GM12878 (cell line): ENCODE measurements around the gene SEPHS2. TPM values are rescaled to one million over a fixed set of nuclear protein-coding genes. Genes with fewer than 3 reads are reported as not detected.

Experiments used
- ATAC-seq: fragments of 200-7000 bp; cut with Tn5 transposase; 3 replicates; pipeline ENCODE4 v1.9.1; 2020; ENCODE audit warnings: mild to moderate bottlenecking, moderate library complexity
- BruUV-seq: library from RNA; stranded (reverse); fragments of 400-500 nt; replicated peaks from 2 replicates; lab custom pipeline; 2021; lab: Mats Ljungman, UMichigan
- CTCF ChIA-PET: fragments of 300-600 bp; sonication (Branson Sonifier 250); formaldehyde crosslinking; extraction: SDS; loops from one replicate; lab custom pipeline; 2021; ENCODE audit warnings: inconsistent platforms; lab: Yijun Ruan, JAX
- POLR2A ChIA-PET: fragments of 350-600 bp; formaldehyde crosslinking; extraction: SDS; loops from one replicate; lab custom pipeline; 2021; ENCODE audit warnings: inconsistent platforms; lab: Charles Lee
- RAD21 ChIA-PET: fragments of 300-600 bp; sonication (Branson Sonifier 250); formaldehyde crosslinking; loops from one replicate; lab custom pipeline; 2023; ENCODE audit warnings: antibody characterized with exemption; ENCODE audit not compliant: unreplicated experiment; lab: Charles Lee
- SMC1A ChIA-PET: fragments of 300-600 bp; sonication (Branson Sonifier 250); formaldehyde crosslinking; loops from one replicate; lab custom pipeline; 2023; ENCODE audit not compliant: unreplicated experiment, uncharacterized antibody; lab: Charles Lee
- DNase-seq: peaks from one replicate; pipeline ENCODE4 v3.0.0-alpha.2; 2011; ENCODE audit warnings: low read depth, low spot score
- FAIRE-seq: peaks from 3 replicates; lab custom pipeline; 2011; peaks lifted over from hg19 to GRCh38; lab: Jason Lieb, UNC
- H2AFZ ChIP-seq: 2 replicates; pipeline ENCODE4 v1.6.0; 2011; ENCODE audit warnings: low read depth, low read length, control low read depth; ENCODE audit not compliant: control insufficient read depth
- H3K27ac ChIP-seq: 2 replicates; pipeline ENCODE4 v1.5.1; 2011; ENCODE audit warnings: control low read depth; ENCODE audit not compliant: control insufficient read depth, insufficient read depth
- H3K27me3 ChIP-seq, 2 experiments: replicated peaks in 1 of 2; 2 replicates each; pipeline versions ENCODE4 v1.6.0 to v1.6.1; 2011; ENCODE audit warnings: low read length in 1 of 2; ENCODE audit not compliant: control insufficient read depth in 2 of 2, insufficient read depth in 2 of 2
- H3K36me3 ChIP-seq, 2 experiments: 2 replicates each; pipeline ENCODE4 v1.5.1; 2011; ENCODE audit warnings: low read length in 1 of 2; ENCODE audit not compliant: control insufficient read depth in 2 of 2, insufficient read depth in 2 of 2
- H3K4me1 ChIP-seq: 2 replicates; pipeline ENCODE4 v1.6.1; 2011; ENCODE audit warnings: mild to moderate bottlenecking, low read length, moderate library complexity, mixed read lengths; ENCODE audit not compliant: control insufficient read depth, insufficient read depth
- H3K4me2 ChIP-seq: 2 replicates; pipeline ENCODE4 v1.6.0; 2011; ENCODE audit warnings: control low read depth; ENCODE audit not compliant: control insufficient read depth, insufficient read depth
- H3K4me3 ChIP-seq: fragments of 200-600 bp; sonication (generic); 2 replicates; pipeline ENCODE4 v1.5.1; 2016
- H3K79me2 ChIP-seq: 2 replicates; pipeline ENCODE4 v1.6.0; 2011; ENCODE audit warnings: low read length; ENCODE audit not compliant: control insufficient read depth, insufficient read depth
- H3K9ac ChIP-seq: 2 replicates; pipeline ENCODE4 v1.8.0; 2011; ENCODE audit warnings: low read length, control low read depth, mixed read lengths; ENCODE audit not compliant: control insufficient read depth, insufficient read depth
- H3K9me3 ChIP-seq: replicated peaks from 3 replicates; pipeline ENCODE4 v1.5.1; 2011; ENCODE audit warnings: mild to moderate bottlenecking, low read length; ENCODE audit not compliant: control insufficient read depth, insufficient read depth
- H4K20me1 ChIP-seq: 2 replicates; pipeline ENCODE4 v1.6.0; 2011; ENCODE audit not compliant: control insufficient read depth, insufficient read depth
- ATF2 ChIP-seq: IDR thresholded peaks from 2 replicates; pipeline ENCODE4 v1.6.1; 2012; ENCODE audit warnings: low read length, inconsistent platforms
- BACH1 ChIP-seq: fragments of 450-650 bp; IDR thresholded peaks from 2 replicates; pipeline ENCODE4 v1.6.1; 2017; ENCODE audit warnings: mild to moderate bottlenecking, borderline replicate concordance
- DPF2 ChIP-seq: fragments of 450-650 bp; IDR thresholded peaks from 2 replicates; pipeline ENCODE4 v1.6.1; 2017; ENCODE audit warnings: mild to moderate bottlenecking
- GABPA ChIP-seq: IDR thresholded peaks from 2 replicates; pipeline ENCODE4 v1.6.1; 2014; ENCODE audit warnings: antibody characterized with exemption, low read depth, mild to moderate bottlenecking, inconsistent platforms
- GATAD2B ChIP-seq: fragments of 450-650 bp; conservative IDR thresholded peaks from 2 replicates; pipeline ENCODE4 v1.6.1; 2017; ENCODE audit warnings: low read depth, mild to moderate bottlenecking, moderate library complexity
- IKZF2 ChIP-seq, 2 experiments: fragments of 450-650 bp; IDR thresholded peaks; 2 replicates each; pipeline ENCODE4 v1.6.1; 2017; ENCODE audit warnings: mild to moderate bottlenecking in 2 of 2, moderate library complexity in 2 of 2
- KDM1A ChIP-seq: fragments of 200-600 bp; sonication (generic); IDR thresholded peaks from 2 replicates; pipeline ENCODE4 v1.6.1; 2016; ENCODE audit warnings: borderline replicate concordance
- MTA3 ChIP-seq: IDR thresholded peaks from 2 replicates; pipeline ENCODE4 v1.6.1; 2012; ENCODE audit warnings: low read length, inconsistent platforms, borderline replicate concordance
- NBN ChIP-seq: fragments of 450-650 bp; IDR thresholded peaks from 2 replicates; pipeline ENCODE4 v1.6.1; 2016
- NR2F1 ChIP-seq: fragments of 450-650 bp; conservative IDR thresholded peaks from 2 replicates; pipeline ENCODE4 v1.6.1; 2017; ENCODE audit warnings: mild to moderate bottlenecking
- PAX5 ChIP-seq: IDR thresholded peaks from 2 replicates; pipeline ENCODE4 v1.6.1; 2011; ENCODE audit warnings: low read depth, low read length, borderline replicate concordance
- RAD21 ChIP-seq: IDR thresholded peaks from 2 replicates; pipeline ENCODE4 v1.6.1; 2011; ENCODE audit warnings: mild to moderate bottlenecking, low read depth, low read length, moderate library complexity; ENCODE audit not compliant: insufficient read depth
- RBBP5 ChIP-seq: fragments of 200-600 bp; sonication (generic); conservative IDR thresholded peaks from 2 replicates; pipeline ENCODE4 v1.6.1; 2016
- SIN3A ChIP-seq: IDR thresholded peaks from 2 replicates; pipeline ENCODE4 v1.6.1; 2012; ENCODE audit warnings: low read depth, low read length, improper control_type of control experiment
- TCF12 ChIP-seq: IDR thresholded peaks from 2 replicates; pipeline ENCODE4 v1.6.1; 2011; ENCODE audit warnings: low read depth, mild to moderate bottlenecking, low read length
- ZNF217 ChIP-seq: fragments of 450-650 bp; IDR thresholded peaks from 2 replicates; pipeline ENCODE4 v1.6.1; 2017; ENCODE audit warnings: antibody characterized with exemption, mild to moderate bottlenecking
- WGBS: methylation state at CpG from one replicate; pipeline ENCODE4 v1.1.6; 2016; ENCODE audit warnings: low lambda C conversion rate; ENCODE audit not compliant: insufficient replicate concordance, insufficient coverage; ENCODE audit errors: missing lambda C conversion rate; 5-methylcytosine and 5-hydroxymethylcytosine counted together
- in situ Hi-C: fragments of 300-500 bp; cut with MboI; formaldehyde crosslinking; loops from 9 replicates; pipeline ENCODE4 v1.14.3; 2018; ENCODE audit warnings: mixed read lengths
- intact Hi-C: fragments of 100-400 bp; cut with micrococcal nuclease; formaldehyde crosslinking; loops from one replicate; pipeline ENCODE4 v1.14.2; 2022; ENCODE audit not compliant: unreplicated experiment
- polyA plus RNA-seq, 11 experiments: library from polyadenylated mRNA; depleted of rRNA in 4 of 11; unstranded in 6 of 11; stranded (reverse) in 5 of 11; fragments of >200 nt; fragmentation: Nextera tagmentation in 4 of 11; fragmentation: Illumina TruSeq in 1 of 11; extraction: Ambion mirVana in 4 of 11; extraction: Trizol in 1 of 11; gene quantifications; 1 replicate in 1 of 11; 2 replicates in 10 of 11; pipeline versions ENCODE4 v1.2.1 to v1.2.3, GENCODE V29; 2011 to 2016; ENCODE audit warnings: inconsistent platforms in 2 of 11, missing spikeins in 2 of 11, low read depth in 1 of 11
- total RNA-seq, 4 experiments: library from RNA; depleted of rRNA in 3 of 4; stranded (reverse); fragments of >200 nt in 3 of 4; fragmentation: Illumina TruSeq in 1 of 4; extraction: Trizol in 1 of 4; gene quantifications; 2 replicates each; pipeline versions ENCODE4 v1.2.1 to v1.2.3, GENCODE V29; 2013 to 2021
- TF ChIP-seq, protein P1 (sequence below): IDR thresholded peaks from 2 replicates; pipeline ENCODE4 v1.6.1; 2012; ENCODE audit warnings: improper control_type of control experiment, low read depth, low read length; ENCODE audit not compliant: insufficient replicate concordance

SEPHS2 gene
- total and polyA plus RNA-seq, 10 of the 15 experiments (the other 5 are each of a cell fraction or from before 2014, with no cell fraction given), result 21.6 to 99.8 (median 72.9) TPM

DNA sequence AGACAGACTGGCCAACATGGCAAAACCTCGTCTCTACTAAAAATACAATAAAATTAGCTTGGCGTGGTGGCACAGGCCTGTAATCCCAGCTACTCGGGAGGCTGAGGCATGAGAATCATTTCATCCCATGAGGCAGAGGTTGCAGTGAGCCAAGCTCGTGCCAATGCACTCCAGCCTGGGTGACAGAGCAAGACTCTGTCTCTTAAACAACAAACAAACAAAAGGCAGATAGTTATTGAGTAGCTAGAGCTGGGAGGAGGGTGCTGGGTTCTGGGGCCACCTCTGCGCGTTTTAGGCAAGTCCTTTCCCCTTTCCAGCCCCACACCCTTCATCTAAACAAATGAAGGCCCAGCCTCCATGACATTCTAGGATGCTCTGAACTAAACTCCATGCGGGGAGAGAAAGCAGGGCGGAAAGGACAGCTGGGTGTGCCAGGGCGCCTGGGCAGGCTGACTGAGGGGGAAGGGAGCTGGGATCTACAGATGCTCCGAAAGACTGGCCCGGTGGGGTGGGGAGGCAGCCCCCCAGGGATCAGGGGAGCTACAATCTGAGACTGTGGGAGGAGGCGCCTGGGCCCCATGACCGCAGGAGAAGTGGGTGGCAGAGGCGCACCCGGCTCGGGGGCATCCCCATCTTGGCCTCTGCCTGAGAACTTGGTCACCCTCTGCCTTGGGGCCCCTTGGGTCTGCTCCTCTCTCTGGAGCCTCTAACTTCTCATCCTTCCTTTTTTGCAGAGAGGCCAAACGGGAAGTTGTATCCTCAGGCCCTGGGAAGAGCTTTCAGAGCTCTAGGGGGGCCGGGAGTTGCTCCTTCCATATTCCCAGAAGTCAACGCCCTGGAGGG, 27.8 kb upstream of the SEPHS2 start:
- FAIRE-seq (peak; percentile 31), DNase-seq (no peak), ATAC-seq (peak; percentile 65)
- Histone ChIP-seq H3K9ac (peak overlapping the region; percentile 93), H3K27me3 (no peaks in the 10 kb centered on the region), H3K4me1 (peaks cover 40% of the 10 kb centered on the region), H3K4me2 (peak overlapping the region; percentile 95), H3K36me3 (peaks cover 4% of the 10 kb centered on the region in 2 experiments; a peak in 2 of 4 replicates), H3K4me3 (peak overlapping the region; percentile 96), H4K20me1 (no peaks in the 10 kb centered on the region), H3K79me2 (peaks cover 27% of the 10 kb centered on the region), H3K27ac (peak overlapping the region; percentile 90), H3K9me3 (no peaks in the 10 kb centered on the region), H2AFZ (no peak overlapping the region)
- intact Hi-C loops (loop anchor here (2.0 kb wide), 1 partner anchor 29 kb away; the partner anchor contains the start of gene SEPHS2), in situ Hi-C loops (loop anchor here (25.0 kb wide), 1 partner anchor 1414 kb away; no protein-coding TSS in a partner anchor)
- ChIA-PET SMC1A (interaction anchor here (0.8 to 11.2 kb wide), 9 partner anchors 15 to 125 kb away, joined by 3 to 431 read pairs (median 9); partner anchors contain the start of genes DCTPP1, SEPHS2, ZNF747 and ZNF764), POLR2A (interaction anchor here (0.6 to 11.0 kb wide), 16 partner anchors 9 to 734 kb away, joined by 3 to 367 read pairs (median 5); partner anchors contain the start of genes DCTPP1 and SRCAP), CTCF (interaction anchor here (0.6 to 7.5 kb wide), 11 partner anchors 9 to 125 kb away, joined by 3 to 125 read pairs (median 4); partner anchors contain the start of genes DCTPP1 and ZNF747), RAD21 (interaction anchor here (1.0 to 11.0 kb wide), 11 partner anchors 15 to 221 kb away, joined by 3 to 307 read pairs (median 5); partner anchors contain the start of genes DCTPP1, ZNF747 and ZNF764)
- BruUV-seq, result TSS peak; percentile 67
- 2% methylated on average over 19 of the region's 19 CpGs for WGBS
- TF ChIP-seq TCF12 (peak; percentile 65; the same call in 1 of the 2 replicates), GABPA (no peak), ATF2 (peak; percentile 25; the same call in 1 of the 2 replicates), ZNF217 (peak; percentile 19; the same call in 1 of the 2 replicates), NR2F1 (peak; percentile 93), SIN3A (peak; percentile 59; the same call in 1 of the 2 replicates), RBBP5 (no peak), NBN (peak; percentile 80), RAD21 (no peak), KDM1A (no peak), MTA3 (peak; percentile 54; the same call in 1 of the 2 replicates), IKZF2 (IDR thresholded peaks at IDR 0.05) (peak; percentile 82 to 87), DPF2 (peak; percentile 75; the same call in 1 of the 2 replicates), PAX5 (peak; percentile 78; the same call in 1 of the 2 replicates), GATAD2B (peak; percentile 99), BACH1 (peak; percentile 52; the same call in 1 of the 2 replicates)
- TF ChIP-seq, protein P1, sequence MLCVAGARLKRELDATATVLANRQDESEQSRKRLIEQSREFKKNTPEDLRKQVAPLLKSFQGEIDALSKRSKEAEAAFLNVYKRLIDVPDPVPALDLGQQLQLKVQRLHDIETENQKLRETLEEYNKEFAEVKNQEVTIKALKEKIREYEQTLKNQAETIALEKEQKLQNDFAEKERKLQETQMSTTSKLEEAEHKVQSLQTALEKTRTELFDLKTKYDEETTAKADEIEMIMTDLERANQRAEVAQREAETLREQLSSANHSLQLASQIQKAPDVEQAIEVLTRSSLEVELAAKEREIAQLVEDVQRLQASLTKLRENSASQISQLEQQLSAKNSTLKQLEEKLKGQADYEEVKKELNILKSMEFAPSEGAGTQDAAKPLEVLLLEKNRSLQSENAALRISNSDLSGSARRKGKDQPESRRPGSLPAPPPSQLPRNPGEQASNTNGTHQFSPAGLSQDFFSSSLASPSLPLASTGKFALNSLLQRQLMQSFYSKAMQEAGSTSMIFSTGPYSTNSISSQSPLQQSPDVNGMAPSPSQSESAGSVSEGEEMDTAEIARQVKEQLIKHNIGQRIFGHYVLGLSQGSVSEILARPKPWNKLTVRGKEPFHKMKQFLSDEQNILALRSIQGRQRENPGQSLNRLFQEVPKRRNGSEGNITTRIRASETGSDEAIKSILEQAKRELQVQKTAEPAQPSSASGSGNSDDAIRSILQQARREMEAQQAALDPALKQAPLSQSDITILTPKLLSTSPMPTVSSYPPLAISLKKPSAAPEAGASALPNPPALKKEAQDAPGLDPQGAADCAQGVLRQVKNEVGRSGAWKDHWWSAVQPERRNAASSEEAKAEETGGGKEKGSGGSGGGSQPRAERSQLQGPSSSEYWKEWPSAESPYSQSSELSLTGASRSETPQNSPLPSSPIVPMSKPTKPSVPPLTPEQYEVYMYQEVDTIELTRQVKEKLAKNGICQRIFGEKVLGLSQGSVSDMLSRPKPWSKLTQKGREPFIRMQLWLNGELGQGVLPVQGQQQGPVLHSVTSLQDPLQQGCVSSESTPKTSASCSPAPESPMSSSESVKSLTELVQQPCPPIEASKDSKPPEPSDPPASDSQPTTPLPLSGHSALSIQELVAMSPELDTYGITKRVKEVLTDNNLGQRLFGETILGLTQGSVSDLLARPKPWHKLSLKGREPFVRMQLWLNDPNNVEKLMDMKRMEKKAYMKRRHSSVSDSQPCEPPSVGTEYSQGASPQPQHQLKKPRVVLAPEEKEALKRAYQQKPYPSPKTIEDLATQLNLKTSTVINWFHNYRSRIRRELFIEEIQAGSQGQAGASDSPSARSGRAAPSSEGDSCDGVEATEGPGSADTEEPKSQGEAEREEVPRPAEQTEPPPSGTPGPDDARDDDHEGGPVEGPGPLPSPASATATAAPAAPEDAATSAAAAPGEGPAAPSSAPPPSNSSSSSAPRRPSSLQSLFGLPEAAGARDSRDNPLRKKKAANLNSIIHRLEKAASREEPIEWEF, result peak; percentile 87
